GM13977 (cell line): Measurements from ENCODE around the gene FAM98C.

Experiments used
- DNase-seq: peaks from one replicate; pipeline ENCODE4 v3.0.0; 2012; ENCODE audit warnings: low spot score
- in situ Hi-C: fragments of 300-500 bp; cut with MboI; formaldehyde crosslinking; loops from one replicate; pipeline ENCODE4 v1.12.0; 2022; ENCODE audit warnings: low sequenced_read_pairs, low pct_unique_long_range_greater_than_20kb, mixed read lengths, inconsistent platforms; ENCODE audit not compliant: unreplicated experiment
- TF ChIP-seq, protein P1 (sequence below): IDR thresholded peaks from 2 replicates; pipeline ENCODE4 v1.5.1; 2012; ENCODE audit warnings: mild to moderate bottlenecking, control low read depth; ENCODE audit not compliant: insufficient read depth; ENCODE audit errors: extremely low read depth, missing control alignments

The FAM98C gene

DNA sequence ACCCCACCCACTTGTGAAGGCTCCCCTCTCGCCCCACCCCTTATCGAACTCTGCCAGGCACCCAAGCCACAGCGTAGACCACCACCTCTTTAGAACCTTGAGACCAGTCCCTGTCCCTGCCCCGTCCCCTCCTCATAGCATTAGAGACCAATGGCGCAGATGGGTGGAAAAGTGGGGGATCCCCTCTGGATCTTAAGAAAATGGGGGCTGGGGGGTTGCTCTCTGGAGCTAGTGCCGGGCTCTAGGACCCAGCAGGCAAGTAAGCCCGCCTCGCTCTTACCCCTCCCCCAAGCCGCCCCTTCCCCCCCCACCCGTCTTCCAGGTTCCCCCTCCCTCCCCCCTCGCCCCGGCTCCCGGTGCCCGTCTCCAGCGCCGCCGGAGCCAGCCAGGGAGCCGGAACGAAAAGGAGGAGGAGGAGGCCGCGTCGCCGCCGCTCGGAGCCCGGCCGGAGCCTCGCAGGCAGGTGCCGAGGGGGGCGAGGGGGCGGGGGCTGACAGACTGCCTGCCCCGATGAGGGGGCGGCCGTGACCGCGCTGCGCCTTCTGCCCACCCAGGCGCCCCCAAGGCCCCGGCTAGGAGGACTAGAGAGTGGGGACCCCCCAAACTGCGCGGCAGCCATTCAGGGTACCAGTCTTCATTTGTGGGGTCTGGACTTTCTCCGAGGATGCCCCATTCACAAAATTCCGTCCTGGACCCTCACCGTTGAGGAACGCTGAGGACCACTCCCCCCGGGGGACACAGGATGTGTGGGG lies 14.4 kb upstream of the FAM98C start, which contains the start of gene SPRED3:
Gene SPRED3 (plus strand): TSS at position 349 of the 752 bp plus-strand sequence. CDS start 1,606 bp downstream, outside the sequence.
- peak; percentile 42 for DNase-seq
- in situ Hi-C loops: no loop called here
- TF ChIP-seq, protein P1, sequence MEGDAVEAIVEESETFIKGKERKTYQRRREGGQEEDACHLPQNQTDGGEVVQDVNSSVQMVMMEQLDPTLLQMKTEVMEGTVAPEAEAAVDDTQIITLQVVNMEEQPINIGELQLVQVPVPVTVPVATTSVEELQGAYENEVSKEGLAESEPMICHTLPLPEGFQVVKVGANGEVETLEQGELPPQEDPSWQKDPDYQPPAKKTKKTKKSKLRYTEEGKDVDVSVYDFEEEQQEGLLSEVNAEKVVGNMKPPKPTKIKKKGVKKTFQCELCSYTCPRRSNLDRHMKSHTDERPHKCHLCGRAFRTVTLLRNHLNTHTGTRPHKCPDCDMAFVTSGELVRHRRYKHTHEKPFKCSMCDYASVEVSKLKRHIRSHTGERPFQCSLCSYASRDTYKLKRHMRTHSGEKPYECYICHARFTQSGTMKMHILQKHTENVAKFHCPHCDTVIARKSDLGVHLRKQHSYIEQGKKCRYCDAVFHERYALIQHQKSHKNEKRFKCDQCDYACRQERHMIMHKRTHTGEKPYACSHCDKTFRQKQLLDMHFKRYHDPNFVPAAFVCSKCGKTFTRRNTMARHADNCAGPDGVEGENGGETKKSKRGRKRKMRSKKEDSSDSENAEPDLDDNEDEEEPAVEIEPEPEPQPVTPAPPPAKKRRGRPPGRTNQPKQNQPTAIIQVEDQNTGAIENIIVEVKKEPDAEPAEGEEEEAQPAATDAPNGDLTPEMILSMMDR: no peak

DNA sequence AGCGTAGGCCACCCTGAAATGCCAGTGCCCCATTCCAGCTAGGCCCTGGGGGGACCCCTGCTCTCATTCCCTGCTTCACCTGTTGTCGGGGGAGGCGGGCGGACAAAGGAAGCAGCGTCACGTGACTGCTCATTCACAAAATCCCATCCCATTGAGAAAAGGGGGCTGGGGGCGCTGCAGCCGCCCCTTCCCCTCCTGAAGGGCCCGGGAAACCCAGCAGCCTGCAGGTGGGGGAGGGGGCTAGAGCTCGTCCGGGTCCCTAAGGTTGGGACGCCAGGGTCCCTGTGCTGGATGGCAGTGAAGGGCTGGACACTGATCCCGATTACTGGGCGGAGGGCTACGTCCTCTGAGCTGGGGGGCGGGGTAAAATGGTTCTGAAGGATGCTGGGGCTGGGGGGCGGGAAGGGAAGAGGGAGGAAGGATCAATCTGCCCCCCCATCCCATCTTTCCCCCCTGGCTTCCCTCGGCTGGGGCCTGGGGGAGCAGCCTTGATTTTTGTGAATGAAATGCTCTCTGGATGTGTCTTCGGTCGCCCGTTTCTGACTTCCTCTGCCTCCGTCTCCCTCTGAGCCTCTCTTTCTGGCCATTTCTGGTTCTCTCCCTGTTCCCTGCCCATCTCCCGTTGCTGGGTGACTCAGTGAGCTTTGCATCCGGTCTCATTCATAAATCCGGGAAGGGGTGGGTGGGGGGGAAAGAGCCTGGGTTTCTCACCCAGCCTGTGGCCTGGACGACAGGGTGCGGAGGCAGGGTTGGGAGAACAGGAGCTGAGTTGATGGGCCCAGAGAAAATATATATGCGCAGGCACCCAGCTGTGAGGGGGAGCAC lies 13.6 kb upstream of the FAM98C start:
- TF ChIP-seq, protein P1: no peak
- peak; percentile 44 for DNase-seq
- in situ Hi-C loops: no loop called here

DNA sequence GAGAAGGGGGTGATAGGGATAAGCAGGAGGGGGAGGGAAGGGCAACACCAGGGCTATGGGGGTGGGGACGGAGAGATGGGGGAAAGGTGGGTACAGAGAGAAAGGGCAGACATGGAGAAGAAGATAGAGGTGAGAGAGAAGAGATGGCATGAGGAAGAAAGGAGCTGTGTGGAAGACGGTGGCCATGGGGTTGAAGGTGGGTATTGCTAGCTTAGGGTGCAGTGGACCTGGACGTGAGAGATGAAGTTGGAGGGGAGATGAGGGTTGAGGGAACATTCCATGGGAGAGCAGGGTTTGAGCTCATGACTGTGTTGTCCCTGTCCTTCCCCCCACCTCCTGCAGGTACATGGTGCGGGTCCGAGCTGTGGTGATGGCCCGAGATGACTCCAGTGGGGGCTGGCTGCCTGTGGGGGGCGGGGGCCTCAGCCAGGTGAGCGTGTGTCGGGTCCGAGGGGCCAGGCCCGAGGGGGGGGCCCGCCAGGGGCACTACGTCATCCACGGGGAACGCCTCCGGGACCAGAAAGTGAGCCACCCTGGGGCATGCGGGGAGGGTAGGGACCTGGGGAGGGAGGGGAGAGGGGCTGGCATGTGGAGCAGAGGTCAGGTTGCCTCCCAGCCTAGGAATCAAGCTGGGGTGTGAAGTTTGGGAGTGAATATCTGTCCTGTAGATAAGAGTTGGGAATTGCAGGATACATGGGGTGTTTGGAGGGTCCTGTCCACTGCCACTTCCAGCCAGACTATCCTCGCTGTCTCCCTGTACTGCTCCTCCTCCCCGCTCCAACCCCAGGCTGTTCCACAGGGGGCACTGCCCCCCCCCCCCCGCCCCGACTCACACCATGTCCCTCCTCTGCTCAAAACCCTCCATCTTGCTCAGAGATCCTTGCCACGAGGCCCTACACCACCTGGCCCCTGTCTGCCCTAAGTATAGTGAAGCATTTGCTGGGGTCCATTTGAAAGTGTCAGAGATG lies 12.7 kb upstream of the FAM98C start:
- TF ChIP-seq, protein P1: no peak
- no peak for DNase-seq
- in situ Hi-C loops: no loop called here

DNA sequence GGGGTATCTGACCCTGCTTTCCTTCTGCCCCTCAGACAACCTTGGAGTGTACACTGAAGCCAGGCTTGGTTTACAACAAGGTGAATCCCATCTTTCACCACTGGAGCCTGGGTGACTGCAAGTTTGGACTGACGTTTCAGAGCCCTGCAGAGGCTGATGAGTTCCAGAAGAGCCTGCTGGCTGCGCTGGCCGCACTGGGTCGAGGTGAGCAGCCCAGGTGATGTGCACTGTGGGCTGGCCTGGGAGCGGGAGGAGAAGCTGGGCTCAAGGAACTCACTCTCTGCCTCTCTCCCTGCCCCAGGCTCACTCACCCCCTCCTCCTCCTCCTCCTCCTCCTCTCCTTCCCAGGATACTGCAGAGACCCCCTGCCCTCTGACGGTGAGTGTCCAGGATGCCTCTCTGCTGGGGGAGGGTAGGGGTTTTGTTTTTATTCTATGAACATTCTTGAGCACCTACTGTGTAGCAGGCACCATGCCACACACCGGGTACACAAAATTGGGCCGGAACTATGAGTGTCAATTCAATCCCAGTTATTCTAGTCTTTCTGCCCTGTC lies 10.9 kb upstream of the FAM98C start:
- DNase-seq: no peak
- in situ Hi-C loops: no loop called here
- TF ChIP-seq, protein P1: no peak

DNA sequence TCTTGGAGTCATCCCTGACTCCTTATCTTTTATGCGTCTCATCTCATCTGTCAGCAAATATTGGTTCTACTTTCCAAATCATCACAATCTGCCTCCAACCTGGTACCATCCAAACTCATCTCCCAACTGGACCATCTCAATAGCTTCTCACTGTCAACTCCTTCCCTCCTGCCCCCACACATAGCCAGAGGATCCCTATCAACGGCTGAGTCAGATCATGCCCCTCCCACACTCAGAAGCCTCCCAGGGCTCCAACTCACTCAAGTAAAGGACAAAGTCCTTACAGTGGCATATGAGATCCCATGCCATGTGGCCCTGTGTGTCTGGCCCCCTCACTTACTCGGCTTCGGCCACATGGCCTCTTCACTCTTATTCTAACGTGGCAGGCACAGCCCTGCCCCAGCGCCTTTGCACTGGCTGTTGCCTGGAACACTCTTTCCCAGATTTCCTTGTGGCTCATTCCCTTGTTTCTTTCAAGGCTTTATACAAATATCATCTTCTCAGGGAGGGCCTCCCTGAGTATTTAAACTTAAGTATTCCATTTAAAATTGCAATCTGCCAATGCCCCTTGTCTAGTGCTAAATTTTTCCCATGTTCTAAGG lies 10.1 kb upstream of the FAM98C start:
- TF ChIP-seq, protein P1: no peak
- no peak for DNase-seq
- in situ Hi-C loops: no loop called here
